Measurements from ENCODE around the gene SPAAR.

- TF ChIP-seq CTCF (IDR thresholded peaks at IDR 0.05; ENCODE audit: low read length) (no peak), EZH2 (IDR thresholded peaks at IDR 0.05; ENCODE audit: borderline replicate concordance, low read length) (no peak)
Measured at GRCh38 chr9:35942286-35942685, 33.0 kb downstream of the SPAAR start.
